ENCODE data around the gene ELMO1.

Gene ELMO1

DNA sequence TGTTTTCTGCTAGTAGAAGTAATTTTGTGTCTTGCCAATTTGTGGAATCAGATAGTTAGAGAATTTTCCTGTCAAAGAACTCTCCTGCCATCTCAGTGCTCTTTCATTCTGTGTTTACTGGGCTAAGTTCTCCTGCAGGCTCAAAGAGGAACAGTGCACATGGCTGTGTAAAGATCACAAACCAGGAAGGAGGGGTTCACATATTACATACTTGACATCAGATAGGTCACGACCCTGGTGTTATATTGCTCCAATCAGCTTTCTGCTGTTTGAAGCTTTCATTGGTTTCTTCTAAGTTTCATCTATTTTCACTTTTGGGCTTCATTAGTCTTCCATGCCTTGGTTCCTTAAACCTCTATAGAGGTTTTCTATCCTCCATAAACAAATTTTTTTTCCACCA is 13.5 kb upstream of the ELMO1 start:
- no peak for DNase-seq

DNA sequence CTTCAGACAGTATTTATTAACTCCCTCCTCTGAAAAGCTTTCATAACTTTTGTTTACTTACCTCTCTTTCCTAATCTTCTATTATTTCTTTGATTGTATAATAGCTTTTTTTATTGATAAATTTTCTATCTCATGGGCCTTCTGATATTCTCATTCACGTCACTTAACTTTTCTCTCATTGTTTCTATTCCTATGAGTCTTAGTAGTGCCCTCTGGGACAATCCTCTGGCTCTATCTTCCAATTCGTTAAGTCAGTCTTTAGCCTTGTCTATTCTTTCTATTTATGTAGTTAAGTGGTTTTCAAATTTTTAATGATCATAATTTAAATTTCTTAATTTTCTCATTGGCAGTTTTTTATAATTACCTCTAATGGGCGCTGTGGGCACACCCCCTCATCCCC is 6.4 kb upstream of the ELMO1 start:
- DNase-seq, result no peak

DNA sequence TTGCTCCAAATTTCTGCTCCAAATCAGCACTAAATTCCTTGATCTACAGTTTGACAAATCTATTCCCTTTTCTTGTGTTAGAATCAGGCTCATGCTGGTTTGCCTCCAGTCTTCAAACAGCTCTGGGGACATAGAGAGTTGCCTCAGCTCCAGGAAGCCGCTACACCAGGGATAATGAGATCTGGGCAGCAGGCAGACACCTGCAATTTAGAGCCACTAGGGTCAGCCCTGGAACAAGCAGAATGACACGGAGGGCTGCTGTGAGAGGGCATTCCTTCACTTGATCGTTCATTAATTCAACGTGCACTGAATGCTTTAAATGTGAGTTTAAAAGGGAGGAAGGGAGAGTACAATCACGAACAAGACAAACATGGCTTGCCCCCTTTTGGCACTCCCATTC is 3.7 kb upstream of the ELMO1 start:
- no peak for DNase-seq

DNA sequence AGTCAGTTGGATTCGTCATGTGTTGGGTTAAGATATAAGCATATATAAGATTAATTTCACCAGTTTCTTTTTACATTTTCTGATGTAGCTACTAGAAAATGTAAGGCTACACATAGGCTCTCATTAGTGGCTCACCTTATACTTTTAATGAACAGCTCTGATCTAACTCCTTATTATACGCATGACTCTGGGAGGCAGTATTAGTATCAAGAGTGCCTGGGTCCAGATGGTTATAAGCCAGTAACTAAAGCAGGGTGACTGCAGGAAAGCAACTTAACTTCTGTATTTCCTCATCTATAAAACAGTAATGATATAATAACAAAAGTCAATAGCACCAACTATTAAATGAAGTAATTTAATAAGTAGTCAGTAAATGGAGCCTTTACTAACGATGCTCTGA is 1.4 kb upstream of the ELMO1 start:
- DNase-seq, result no peak

DNA sequence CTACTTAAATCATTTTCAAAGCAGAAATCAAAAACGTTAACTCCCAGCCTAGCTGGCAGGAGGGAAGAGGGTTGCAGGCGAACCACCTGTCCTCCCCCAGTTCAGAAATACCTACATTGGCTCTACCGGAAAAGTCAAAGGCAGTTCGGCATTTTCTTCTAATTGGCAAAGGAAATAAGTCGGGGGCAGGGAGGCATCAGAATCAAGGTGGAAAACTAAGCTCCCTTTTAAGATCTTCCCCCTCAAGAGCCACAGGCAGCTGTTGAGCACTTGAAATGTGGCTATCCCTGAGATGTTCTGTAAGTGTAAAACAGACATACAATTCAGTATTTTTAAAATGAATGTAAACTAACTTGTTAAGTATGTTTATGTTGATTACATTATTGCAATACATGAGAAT is 957 bp upstream of the ELMO1 start:
- no peak for DNase-seq

DNA sequence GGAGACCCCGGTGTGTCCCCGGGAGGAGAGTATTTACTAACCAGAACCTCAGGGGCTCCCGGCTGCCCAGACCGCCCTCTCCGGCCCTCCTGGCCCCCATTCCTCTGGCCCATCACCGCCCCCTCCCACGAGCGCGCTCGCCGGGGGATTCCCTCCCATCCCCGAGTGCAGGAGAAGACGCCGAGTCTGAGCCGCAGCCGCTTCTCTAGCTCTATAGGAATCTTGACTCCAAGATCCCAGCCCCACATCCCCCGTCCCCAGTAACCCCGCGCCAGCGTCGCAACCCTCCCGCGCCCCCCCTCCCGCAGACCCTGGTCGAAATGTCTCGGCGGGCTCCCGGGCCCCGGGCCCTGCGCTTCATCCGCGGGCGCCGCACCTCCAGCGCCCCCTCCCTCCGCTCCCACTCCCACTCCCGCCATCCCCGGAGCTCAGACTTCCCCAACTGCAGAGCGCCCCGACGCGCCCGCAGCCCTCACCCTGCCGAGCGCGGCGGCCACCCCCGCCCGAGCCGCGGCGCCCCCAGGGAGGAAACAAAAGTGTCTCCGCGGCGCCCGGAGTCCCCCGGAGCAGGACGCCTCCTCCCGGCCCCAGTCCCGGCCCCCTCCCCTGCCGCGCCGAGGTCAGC is 541 bp downstream of the ELMO1 start:
- no peak for DNase-seq

DNA sequence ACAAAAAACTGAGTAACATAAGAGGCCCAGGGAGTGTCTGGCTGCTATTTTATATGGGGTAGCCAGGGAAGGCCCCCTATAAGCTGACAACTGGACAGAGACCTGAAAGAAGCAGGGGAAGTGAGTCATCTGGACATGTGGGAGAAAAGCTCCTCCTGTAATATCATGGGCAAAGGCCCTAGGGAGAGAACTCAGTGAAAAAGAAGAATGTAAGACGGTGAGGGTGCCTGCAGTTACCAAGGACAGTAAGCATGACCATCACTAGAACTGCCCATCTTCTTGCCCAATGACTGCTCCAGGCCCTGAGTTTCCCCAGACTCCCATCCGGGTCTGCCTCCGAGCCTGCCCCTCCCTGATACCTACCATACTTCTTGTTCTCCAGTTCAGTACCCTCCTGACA is 2.3 kb downstream of the ELMO1 start:
- no peak for DNase-seq

DNA sequence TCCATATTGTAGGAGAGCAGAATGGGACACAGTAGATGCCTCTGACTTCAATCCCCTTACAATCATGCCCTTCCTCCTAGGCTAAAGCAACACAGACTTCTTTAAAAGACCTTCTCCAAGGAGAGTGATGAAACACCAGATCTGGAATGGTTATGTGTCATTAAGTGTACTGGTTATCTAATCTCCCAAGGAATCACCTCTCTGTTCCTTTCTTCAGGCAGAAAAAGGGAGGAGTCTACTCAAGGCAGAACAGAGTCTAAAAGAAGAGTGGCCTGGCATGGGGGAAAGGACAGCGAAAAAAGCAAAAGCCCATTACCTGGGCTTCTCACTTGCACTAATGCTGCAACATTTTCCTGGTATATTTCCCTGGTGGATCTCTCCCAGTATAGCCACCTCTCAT is 2.9 kb downstream of the ELMO1 start:
- DNase-seq, result no peak

DNA sequence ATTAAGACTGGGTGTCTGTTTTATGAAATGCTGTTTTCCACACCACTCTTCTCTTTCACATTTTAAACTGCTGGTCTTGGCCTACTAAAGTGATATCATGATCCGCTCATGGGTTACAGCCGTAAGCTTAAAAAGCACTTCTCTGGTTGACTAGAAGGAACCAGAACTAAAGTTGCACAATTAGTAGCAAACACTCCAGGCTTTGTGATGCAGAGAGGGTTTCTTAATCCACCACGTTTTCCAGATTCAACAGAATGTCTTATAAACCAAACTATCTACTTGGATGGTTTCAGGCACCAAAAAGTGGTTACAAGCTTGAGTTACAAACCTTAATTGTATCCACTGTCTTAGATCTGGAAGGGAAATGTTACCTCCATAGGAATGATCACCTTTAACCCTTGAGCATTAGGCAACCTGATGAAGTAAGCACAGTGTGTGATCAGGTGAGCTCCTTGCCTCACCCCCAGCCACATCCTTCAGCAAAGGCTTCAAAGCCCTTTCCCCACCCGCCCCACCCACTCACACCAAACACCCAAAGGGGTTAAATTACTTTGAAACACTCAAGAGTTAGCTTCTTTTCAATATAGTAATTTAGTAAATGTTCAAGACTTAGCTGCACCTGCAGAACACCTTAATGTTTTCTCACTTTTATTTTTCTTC is 3.5 kb downstream of the ELMO1 start:
- no peak for DNase-seq

DNA sequence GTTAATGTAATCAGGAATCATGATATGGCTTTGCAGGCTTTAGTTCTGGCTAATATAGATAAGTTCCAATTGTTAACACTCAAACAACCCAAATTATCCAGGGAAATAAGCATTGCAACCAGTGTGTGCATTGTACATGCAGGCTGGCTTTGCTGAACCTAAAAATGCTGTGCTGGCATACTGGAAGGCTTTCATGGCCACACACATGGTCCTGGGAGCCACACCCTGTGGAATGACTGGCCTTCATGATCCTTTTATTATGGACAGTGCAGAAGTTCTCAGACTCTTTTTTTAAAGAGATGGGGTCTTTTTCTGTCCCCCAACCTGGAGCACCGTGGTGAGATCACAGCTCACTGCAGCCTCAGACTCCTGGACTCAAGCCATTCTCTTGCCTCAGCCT is 5.0 kb downstream of the ELMO1 start:
- DNase-seq, result no peak

DNA sequence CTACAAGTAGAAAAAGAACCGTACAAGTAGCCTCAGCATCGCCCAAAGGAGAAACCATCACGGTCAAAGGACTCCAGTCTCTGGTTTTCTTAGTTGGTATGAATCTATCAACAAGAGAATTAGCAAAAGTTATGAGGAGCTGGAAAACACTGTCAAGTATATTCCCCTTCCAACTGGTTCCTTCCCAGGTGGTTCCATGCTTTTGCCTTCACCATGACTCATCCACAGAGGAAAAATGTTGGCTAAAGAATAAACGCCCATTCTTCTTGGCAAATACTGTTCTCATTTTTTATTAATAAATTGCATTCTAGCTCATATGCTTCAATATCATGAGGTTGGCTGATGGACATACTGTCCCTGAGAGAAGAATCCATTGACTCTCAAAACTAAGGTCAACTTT is 6.4 kb downstream of the ELMO1 start:
- DNase-seq, result no peak

DNA sequence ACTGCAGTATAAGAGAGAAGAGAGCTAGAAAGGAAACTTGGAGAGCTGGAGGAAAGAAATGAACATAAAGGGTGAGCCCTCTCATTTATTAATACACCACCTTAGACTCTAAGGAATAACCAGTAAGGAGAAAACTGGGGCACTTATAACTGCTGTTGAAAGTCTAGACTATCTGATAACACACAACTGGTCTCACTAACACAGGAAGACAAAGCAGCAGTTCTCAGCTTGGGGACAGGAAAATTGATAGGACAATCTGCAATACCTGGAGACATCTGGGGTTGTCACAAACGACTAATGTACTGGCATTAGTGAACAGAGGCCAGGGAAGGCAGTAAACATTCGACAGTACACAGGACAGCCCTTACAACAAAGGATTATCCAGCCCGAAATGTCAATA is 6.8 kb downstream of the ELMO1 start:
- DNase-seq, result no peak

DNA sequence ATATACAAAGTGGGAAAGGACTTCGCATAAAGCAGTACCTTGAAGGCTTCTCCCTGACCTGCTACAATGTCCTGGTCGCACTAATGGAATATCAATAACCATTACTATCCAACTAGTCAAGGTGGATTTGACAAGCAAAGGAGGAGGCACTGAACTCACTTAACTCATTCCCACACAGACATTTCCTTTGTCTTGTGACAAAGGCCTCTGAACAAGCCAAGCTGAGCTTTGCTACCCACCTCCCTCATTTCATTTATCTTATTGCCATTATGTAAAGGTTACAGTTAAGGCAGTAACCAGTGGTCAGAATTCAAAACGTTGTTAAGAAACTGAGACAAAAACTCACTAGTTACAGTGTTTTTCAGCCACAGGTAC is 7.3 kb downstream of the ELMO1 start:
- no peak for DNase-seq

DNA sequence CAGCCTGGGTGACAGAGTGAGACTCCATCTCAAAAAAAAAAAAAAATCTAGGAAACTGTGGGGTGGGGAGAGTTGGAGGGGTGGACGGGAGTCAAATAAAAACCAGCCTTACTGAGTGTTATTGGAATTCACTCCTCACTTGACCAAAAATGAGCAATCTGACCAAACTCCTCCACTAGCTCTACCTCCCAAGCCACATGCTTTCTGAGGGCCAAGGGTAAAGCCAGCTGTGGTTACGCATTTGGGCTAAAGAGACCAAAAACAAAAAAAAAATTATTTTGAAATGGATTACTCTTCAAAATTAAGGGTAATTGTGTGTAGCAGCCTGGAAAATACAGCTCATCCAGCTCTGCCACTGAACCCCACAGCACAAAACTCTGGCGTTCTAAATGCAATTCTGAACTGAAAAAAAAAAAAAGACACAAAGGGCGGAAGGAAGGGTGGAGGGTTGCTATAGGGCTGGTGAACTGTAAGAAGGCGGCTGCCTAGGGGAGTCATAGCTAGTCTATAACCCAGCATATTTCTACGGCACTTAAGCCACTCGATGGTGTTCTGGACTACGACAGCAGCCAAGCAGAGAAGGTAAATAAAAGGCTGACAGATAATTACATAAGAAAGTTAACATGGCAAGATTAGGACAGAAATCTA is 7.8 kb downstream of the ELMO1 start:
- no peak for DNase-seq

DNA sequence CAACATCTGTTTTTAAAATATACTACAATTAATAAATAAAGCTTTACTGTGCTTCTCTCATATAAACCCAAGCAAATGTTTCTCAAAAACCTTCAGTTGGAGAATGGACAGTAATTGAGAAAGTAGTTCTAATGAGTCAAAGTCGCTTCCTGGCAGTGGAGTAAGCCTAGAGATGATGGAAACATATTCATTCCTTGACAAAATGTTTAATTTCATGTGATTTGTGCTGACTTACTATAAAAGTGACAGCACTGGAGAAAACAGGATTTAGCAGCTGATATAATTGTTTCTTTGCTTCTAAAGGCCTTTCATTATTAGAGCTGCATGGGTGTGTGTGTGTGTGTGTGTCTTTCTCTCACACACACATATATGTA is 9.0 kb downstream of the ELMO1 start:
- DNase-seq, result no peak

DNA sequence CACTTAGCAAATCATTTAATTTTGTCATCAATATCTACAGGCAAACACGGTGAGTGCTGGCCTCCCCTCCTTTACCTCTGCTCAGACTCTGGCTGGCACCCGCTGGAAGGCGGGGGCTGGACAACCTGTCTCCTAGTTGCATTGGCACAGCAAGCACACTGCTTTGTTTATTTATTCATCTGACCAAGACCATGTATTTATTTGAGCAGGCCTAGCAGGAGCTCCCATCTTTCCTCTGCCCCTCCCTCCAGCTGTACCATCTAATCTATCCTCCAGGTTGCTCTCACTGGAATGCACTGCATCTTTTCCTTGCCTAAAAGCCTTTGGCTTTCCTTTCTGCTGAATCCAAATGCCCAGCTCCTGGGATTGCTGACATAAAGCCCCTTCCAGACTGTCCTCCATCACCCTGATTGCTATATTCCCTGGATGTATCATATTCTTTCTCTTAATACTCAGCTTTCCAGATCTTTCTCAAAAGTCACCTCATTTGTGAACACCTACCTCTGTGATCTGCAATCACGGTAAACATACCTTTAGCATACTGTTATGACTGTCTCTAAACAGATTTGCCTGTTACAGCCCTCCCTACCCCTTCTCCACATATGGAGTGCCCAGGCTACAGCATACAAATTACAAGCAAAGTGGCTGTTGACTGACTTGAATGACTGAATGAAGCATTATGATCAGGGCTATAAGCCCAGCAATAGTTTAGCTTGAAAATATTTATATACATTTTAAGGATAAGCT is 9.6 kb downstream of the ELMO1 start:
- no peak for DNase-seq

DNA sequence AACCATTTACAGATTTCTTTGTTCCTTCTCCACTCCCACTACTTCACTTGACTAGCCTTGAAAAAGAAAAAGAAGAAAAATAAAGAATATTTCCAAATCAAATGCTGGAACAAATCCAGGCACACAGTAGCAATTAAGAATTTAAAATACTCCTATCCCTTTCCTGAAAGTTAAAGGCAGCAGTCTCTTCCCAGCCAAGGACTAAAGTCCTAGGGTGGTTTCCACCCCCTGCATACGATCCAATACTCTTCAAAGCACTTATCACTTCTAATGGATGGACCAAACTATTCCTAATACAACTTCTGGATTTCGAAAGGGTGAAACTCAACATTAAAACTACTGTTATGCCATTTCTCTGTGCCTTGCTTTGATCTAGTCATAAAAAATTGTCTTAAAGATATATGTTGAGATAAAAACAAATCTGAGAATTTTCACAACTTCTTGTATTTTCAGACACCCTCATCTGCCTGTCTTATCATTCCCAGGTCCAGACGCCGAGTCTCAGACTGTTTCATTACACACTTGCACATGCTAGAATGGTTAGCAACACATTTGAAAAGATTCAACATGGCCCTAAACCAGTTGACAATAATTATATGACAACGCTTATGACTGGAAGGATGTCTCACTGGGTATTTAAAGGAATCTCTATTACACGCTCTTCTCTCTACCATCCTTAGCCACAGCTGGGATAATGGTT is 13.4 kb downstream of the ELMO1 start:
- DNase-seq, result no peak

DNA sequence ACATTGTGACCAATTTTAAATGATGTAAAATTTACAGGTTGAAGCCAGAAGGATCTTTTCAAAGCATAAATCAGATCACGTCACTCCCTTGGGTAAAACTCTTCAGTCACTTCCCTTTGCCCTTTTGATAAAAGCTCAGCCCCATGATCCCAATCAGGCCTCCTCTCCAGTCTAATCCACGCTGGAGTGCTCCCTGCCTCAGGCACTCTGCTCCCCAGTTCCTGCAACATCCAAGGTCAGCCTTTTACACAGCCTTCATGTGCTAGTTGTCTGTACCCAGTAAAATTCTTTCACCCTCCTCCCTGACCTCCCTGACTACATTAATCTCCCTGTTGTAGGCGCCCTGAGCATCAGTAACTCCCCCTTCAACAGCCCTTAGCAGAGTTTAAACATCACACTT is 14.1 kb downstream of the ELMO1 start:
- DNase-seq, result no peak

DNA sequence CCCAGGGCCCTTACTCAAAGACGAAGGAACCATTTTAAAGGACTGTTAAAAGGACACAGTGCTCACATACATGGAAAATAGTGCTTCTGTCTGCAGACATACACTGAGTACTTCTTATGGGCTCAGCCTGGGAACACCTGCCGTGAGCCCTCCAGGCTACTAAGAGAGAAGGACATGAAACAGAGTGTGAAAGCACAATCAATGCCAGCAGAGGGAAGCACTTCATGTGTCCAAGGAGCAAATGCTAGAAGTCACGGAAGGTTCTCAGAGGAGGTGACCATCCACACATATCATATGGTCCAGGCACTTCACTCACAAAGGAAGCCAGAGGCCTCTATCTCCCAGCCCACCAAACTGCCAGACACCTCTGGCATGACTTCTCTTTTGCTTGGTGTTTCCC is 15.5 kb downstream of the ELMO1 start:
- DNase-seq, result no peak

DNA sequence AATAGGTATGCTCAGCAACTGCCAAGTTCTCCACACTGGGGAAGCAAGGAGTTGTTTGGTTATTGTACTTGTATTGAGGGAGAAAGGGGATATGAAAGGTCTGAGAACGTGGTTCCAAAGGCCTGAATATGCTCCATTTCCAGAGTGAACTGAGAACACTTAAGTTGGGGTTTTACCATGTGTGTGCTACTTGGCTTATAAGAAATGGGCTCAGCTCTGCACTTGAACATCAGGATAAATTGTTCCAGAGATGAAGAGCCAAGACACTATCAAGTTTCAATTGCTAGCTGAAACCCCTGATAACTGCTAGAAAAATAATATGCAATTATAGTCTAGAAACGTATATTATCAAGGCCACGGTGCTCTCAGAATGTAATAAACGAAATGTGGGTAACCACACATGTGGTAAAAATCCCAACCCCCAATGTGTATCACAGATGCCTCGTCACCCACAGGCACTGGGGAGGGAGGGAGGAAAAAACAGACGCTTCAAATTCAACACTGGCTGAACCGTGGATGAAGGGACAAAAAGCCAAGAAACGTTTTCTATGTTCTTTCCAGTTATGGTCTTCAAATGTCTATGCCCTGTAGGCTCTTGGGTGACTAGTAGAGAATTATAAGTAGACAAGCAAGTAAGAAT is 16.3 kb downstream of the ELMO1 start:
- DNase-seq, result no peak

DNA sequence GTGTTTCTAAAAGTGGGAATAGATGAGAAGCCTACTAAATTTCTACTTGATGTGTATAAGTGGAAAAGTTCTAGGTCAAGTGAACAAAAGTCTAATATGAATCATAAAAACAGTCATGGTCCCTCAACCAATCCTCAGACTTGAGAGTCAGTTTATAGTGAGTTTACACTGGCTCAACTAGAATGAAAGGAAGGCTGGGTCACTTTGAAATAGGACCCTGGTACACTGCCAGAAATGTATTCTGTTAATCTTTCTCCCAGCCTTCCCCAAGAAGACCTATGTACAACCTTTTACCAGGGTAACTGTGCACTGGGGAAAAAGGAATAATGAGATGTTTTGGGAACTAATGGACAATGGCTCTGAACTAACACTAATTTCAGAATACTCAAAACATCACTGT is 17.3 kb downstream of the ELMO1 start:
- no peak for DNase-seq

DNA sequence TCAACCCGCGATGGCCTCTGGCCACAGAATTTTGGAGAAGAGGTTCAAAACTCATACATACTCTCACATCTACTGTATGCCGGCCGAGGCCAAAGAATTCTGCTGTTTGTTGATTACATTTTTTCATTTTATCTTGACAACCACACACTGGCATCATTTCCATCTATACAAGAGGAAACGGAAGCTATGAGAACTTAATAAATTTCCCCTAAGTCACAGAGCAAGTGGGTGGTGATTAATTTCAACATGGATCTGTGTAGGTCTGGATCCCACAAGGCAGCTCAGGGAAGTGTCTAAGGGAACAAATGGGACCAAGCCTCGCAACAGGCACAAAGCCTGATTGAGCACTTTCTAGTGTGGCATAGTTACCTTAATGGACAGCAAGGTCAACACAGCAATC is 18.0 kb downstream of the ELMO1 start:
- DNase-seq, result no peak

DNA sequence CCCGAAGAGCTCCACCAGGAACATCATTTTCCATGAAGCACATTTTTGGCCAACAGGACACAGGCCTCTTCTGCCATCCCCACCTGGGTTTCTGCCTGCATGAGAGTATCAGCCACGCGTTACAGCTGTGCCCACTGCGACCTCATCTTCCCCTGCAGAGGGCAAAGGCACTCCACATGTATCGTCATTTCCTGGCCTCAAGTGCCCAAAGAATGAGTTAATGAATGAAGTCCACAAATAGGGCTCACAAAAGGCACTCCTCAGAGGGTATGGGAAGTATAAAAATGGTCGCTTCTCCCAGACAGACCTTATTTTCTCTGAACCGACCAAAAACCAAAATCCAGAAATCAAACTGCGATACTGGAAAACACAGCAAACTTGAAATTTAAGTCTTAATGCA is 18.5 kb downstream of the ELMO1 start:
- no peak for DNase-seq
